Natural killer cell (primary cell): ENCODE data around the gene ZNF331. TPM values are rescaled to one million over a fixed set of nuclear protein-coding genes. Genes with fewer than 3 reads are reported as not detected.
"Not testable (repeated sequence)": the region's sequence is repeated elsewhere in the genome, so short reads cannot be mapped to it uniquely, and the experiment has no call there.

Experiments used
- ATAC-seq, 3 donors: fragments of 150-1000 bp in 2 of 3; fragments of 200-7000 bp in 1 of 3; cut with Tn5 transposase; 1 replicate in 1 of 3; 2 replicates in 2 of 3; pipeline ENCODE4 v1.10.0; 2021; ENCODE audit warnings: mild to moderate bottlenecking in 2 of 3, moderate library complexity in 2 of 3
- DNase-seq, 2 donors: peaks; one replicate each; pipeline versions ENCODE4 v3.0.0 to v3.0.0-alpha.2; 2013 to 2021; ENCODE audit warnings: mixed read lengths in 1 of 2
- H3K27ac ChIP-seq: one replicate; pipeline ENCODE4 v1.5.1; 2013; ENCODE audit warnings: mild to moderate bottlenecking, low read length
- H3K27me3 ChIP-seq: one replicate; pipeline ENCODE4 v1.6.1; 2013; ENCODE audit warnings: low read length; ENCODE audit not compliant: control insufficient read depth, insufficient read depth
- H3K36me3 ChIP-seq: one replicate; pipeline ENCODE4 v1.6.1; 2013; ENCODE audit warnings: low read length; ENCODE audit not compliant: control insufficient read depth, insufficient read depth
- H3K4me1 ChIP-seq: one replicate; pipeline ENCODE4 v1.6.1; 2013; ENCODE audit warnings: low read length; ENCODE audit not compliant: control insufficient read depth, insufficient read depth
- H3K4me3 ChIP-seq: one replicate; pipeline ENCODE4 v1.5.1; 2013; ENCODE audit warnings: low read length
- H3K9me3 ChIP-seq: one replicate; pipeline ENCODE4 v1.6.1; 2013; ENCODE audit warnings: low read length; ENCODE audit not compliant: control insufficient read depth, insufficient read depth
- H3K27ac Mint-ChIP-seq, 2 donors: one replicate each; pipeline ENCODE4 v1.8.0; 2022; ENCODE audit warnings: mild to moderate bottlenecking in 2 of 2, mixed read lengths in 2 of 2, moderate library complexity in 1 of 2
- H3K27me3 Mint-ChIP-seq, 2 donors: one replicate each; pipeline ENCODE4 v1.8.0; 2022; ENCODE audit warnings: low read depth in 2 of 2, mixed read lengths in 2 of 2
- H3K36me3 Mint-ChIP-seq: one replicate; pipeline ENCODE4 v1.8.0; 2022; ENCODE audit warnings: mixed read lengths
- H3K4me1 Mint-ChIP-seq, 2 donors: one replicate each; pipeline ENCODE4 v1.8.0; 2022; ENCODE audit warnings: mixed read lengths in 2 of 2
- H3K4me3 Mint-ChIP-seq: one replicate; pipeline ENCODE4 v1.8.0; 2022; ENCODE audit warnings: mild to moderate bottlenecking, moderate library complexity, mixed read lengths
- H3K9me3 Mint-ChIP-seq, 2 donors: one replicate each; pipeline ENCODE4 v1.8.0; 2022; ENCODE audit warnings: mixed read lengths in 2 of 2
- CTCF ChIP-seq: fragments of 200-600 bp; IDR thresholded peaks from one replicate; pipeline ENCODE4 v1.8.0; 2022; ENCODE audit warnings: antibody characterized with exemption
- WGBS: methylation state at CpG from one replicate; pipeline ENCODE4 v1.1.7; 2013; ENCODE audit warnings: missing lambda C conversion rate; ENCODE audit not compliant: insufficient coverage; 5-methylcytosine and 5-hydroxymethylcytosine counted together
- intact Hi-C: fragments of 100-400 bp; cut with micrococcal nuclease; formaldehyde crosslinking; loops from one replicate; pipeline ENCODE4 v1.14.2; 2022
- total RNA-seq, 4 donors: library from RNA; stranded (reverse); fragments of 120-200 nt in 1 of 4; gene quantifications; one replicate each; pipeline versions ENCODE4 v1.2.3 to v1.2.4, GENCODE V29; 2013 to 2022

ZNF331 gene
- total RNA-seq, 3 donors from 2014 or later (not counting 1 experiment from before 2014, with no cell fraction given), result 153 to 245 (median 204) TPM

- no peaks in the 10 kb centered on the region for H3K4me1 ChIP-seq
- no peak overlapping the region for H3K4me3 ChIP-seq
- H3K9me3 Mint-ChIP-seq, result peaks cover 0 to 3% of the 10 kb centered on the region in 2 donors
- TF ChIP-seq CTCF, result no peak
- ATAC-seq, result no peak
- intact Hi-C loops, result no loop called here
- H3K27ac ChIP-seq, result no peak overlapping the region
- no peaks in the 10 kb centered on the region for H3K36me3 ChIP-seq
- H3K4me1 Mint-ChIP-seq, result no peaks in the 10 kb centered on the region
- 65% methylated on average over 2 of the region's 3 CpGs for WGBS
- H3K27ac Mint-ChIP-seq, result no peak overlapping the region
- peaks cover 11 to 17% of the 10 kb centered on the region in 2 donors for H3K27me3 Mint-ChIP-seq
- no peaks in the 10 kb centered on the region for H3K36me3 Mint-ChIP-seq
- no peak overlapping the region for H3K4me3 Mint-ChIP-seq
- DNase-seq, result no peak
- H3K9me3 ChIP-seq, result no peaks in the 10 kb centered on the region
- H3K27me3 ChIP-seq, result no peaks in the 10 kb centered on the region
Observed at GRCh38 chr19:53509443-53509842, 28.5 kb upstream of the ZNF331 start.

- H3K27me3 Mint-ChIP-seq, result peaks cover 11 to 17% of the 10 kb centered on the region in 2 donors
- Histone ChIP-seq H3K36me3 (no peaks in the 10 kb centered on the region), H3K9me3 (no peaks in the 10 kb centered on the region), H3K27ac (no peak overlapping the region), H3K4me3 (no peak overlapping the region), H3K27me3 (no peaks in the 10 kb centered on the region), H3K4me1 (no peaks in the 10 kb centered on the region)
- DNase-seq (no peak), ATAC-seq (no peak)
- peaks cover 0 to 3% of the 10 kb centered on the region in 2 donors for H3K9me3 Mint-ChIP-seq
- intact Hi-C loops, result no loop called here
- no peak overlapping the region for H3K27ac Mint-ChIP-seq
- no peak overlapping the region for H3K4me3 Mint-ChIP-seq
- H3K36me3 Mint-ChIP-seq, result no peaks in the 10 kb centered on the region
- TF ChIP-seq CTCF, result no peak
- WGBS, result 84% methylated on average over 5 of the region's 5 CpGs
- H3K4me1 Mint-ChIP-seq, result no peaks in the 10 kb centered on the region
Observed at GRCh38 chr19:53509845-53510244, 28.1 kb upstream of the ZNF331 start.

- Mint-ChIP-seq H3K27me3 (peaks cover 8 to 17% of the 10 kb centered on the region in 2 donors), H3K4me3 (no peak overlapping the region), H3K27ac (no peak overlapping the region), H3K36me3 (no peaks in the 10 kb centered on the region), H3K9me3 (peaks cover 0 to 1% of the 10 kb centered on the region in 2 donors), H3K4me1 (no peaks in the 10 kb centered on the region)
- H3K36me3 ChIP-seq, result no peaks in the 10 kb centered on the region
- H3K4me1 ChIP-seq, result no peaks in the 10 kb centered on the region
- no peaks in the 10 kb centered on the region for H3K9me3 ChIP-seq
- no peak for TF ChIP-seq CTCF
- H3K27ac ChIP-seq, result no peak overlapping the region
- intact Hi-C loops, result no loop called here
- ATAC-seq (no peak), DNase-seq (no peak)
- WGBS, result 92% methylated on average over 2 of the region's 2 CpGs
- H3K4me3 ChIP-seq, result no peak overlapping the region
- no peaks in the 10 kb centered on the region for H3K27me3 ChIP-seq
Observed at GRCh38 chr19:53511357-53511756, 26.6 kb upstream of the ZNF331 start.

- H3K4me1 Mint-ChIP-seq, result no peaks in the 10 kb centered on the region
- no peak overlapping the region for H3K4me3 Mint-ChIP-seq
- no peaks in the 10 kb centered on the region for H3K36me3 Mint-ChIP-seq
- H3K4me1 ChIP-seq, result no peaks in the 10 kb centered on the region
- H3K9me3 Mint-ChIP-seq, result no peaks in the 10 kb centered on the region
- H3K27ac Mint-ChIP-seq, result no peak overlapping the region
- H3K36me3 ChIP-seq, result no peaks in the 10 kb centered on the region
- H3K27ac ChIP-seq, result no peak overlapping the region
- intact Hi-C loops, result loop anchor here (1.0 to 2.0 kb wide), 2 partner anchors 87 to 319 kb away; partner anchors contain the start of gene ZNF665
- DNase-seq (peak; percentile 47 to 72), ATAC-seq (peak; percentile 79 to 99 (median 95))
- 42% methylated on average over 11 of the region's 11 CpGs for WGBS
- H3K27me3 ChIP-seq, result no peaks in the 10 kb centered on the region
- H3K27me3 Mint-ChIP-seq, result peaks cover 5 to 17% of the 10 kb centered on the region in 2 donors
- H3K4me3 ChIP-seq, result no peak overlapping the region
- peak; percentile 75 for TF ChIP-seq CTCF
- H3K9me3 ChIP-seq, result no peaks in the 10 kb centered on the region
Observed at GRCh38 chr19:53511933-53512374, 26.0 kb upstream of the ZNF331 start.

GRCh38 chr19:53515047-53515446 lies 22.9 kb upstream of the ZNF331 start:
- H3K27ac Mint-ChIP-seq, H3K4me1 Mint-ChIP-seq, H3K4me1 ChIP-seq, H3K4me3 ChIP-seq, H3K27me3 Mint-ChIP-seq, ATAC-seq, intact Hi-C loops, H3K9me3 ChIP-seq, H3K27me3 ChIP-seq, H3K36me3 ChIP-seq, H3K36me3 Mint-ChIP-seq, DNase-seq, H3K4me3 Mint-ChIP-seq, H3K27ac ChIP-seq, H3K9me3 Mint-ChIP-seq: not testable (repeated sequence)
- WGBS, result 94% methylated on average over 2 of the region's 3 CpGs
